ENCODE measurements around the gene NUDT4.

Gene NUDT4

DNA sequence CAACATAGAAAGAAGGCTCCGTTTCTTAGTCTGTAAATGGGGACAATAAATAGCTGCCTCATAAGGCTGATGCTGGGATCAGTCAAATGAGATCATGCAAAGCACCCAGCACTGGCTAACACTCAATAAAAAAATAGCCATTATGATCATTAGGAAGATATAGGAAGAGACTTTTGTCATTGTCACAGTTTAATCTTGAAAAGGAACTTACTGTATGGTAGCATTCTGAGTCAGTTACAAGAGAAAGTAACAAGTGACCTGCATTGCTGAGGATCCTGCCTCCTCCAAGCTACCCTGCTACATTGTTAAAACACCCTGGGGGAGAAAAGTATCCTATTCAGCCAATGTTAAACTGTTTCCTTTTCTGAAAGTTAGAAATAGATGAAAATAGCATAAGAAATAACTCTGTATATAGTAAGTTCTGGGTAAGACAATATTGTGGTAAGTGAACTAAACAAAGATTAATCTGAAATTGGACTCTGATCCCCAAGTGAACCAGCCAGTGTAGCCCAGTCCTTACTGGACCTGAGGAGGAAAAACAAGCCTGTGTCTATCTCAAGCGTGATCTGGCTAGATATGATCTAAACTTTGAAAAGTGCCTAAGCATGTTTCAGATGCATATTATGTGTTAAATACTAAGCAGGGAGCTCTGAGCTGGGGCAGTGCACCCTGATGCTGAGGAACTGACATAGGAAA, 3.6 kb upstream of the NUDT4 start:
- TF ChIP-seq SPI1 (IDR thresholded peaks at IDR 0.05; ENCODE audit: borderline replicate concordance, low read depth), result no peak
- TF ChIP-seq, protein P1, sequence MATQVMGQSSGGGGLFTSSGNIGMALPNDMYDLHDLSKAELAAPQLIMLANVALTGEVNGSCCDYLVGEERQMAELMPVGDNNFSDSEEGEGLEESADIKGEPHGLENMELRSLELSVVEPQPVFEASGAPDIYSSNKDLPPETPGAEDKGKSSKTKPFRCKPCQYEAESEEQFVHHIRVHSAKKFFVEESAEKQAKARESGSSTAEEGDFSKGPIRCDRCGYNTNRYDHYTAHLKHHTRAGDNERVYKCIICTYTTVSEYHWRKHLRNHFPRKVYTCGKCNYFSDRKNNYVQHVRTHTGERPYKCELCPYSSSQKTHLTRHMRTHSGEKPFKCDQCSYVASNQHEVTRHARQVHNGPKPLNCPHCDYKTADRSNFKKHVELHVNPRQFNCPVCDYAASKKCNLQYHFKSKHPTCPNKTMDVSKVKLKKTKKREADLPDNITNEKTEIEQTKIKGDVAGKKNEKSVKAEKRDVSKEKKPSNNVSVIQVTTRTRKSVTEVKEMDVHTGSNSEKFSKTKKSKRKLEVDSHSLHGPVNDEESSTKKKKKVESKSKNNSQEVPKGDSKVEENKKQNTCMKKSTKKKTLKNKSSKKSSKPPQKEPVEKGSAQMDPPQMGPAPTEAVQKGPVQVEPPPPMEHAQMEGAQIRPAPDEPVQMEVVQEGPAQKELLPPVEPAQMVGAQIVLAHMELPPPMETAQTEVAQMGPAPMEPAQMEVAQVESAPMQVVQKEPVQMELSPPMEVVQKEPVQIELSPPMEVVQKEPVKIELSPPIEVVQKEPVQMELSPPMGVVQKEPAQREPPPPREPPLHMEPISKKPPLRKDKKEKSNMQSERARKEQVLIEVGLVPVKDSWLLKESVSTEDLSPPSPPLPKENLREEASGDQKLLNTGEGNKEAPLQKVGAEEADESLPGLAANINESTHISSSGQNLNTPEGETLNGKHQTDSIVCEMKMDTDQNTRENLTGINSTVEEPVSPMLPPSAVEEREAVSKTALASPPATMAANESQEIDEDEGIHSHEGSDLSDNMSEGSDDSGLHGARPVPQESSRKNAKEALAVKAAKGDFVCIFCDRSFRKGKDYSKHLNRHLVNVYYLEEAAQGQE (IDR thresholded peaks at IDR 0.05; ENCODE audit: insufficient replicate concordance, low read depth), result no peak
- TF ChIP-seq GABPA (IDR thresholded peaks at IDR 0.05; ENCODE audit: low read depth), result no peak
- TF ChIP-seq POLR2AphosphoS5 (IDR thresholded peaks at IDR 0.05; ENCODE audit: low read depth), result no peak
- TF ChIP-seq, protein P2, sequence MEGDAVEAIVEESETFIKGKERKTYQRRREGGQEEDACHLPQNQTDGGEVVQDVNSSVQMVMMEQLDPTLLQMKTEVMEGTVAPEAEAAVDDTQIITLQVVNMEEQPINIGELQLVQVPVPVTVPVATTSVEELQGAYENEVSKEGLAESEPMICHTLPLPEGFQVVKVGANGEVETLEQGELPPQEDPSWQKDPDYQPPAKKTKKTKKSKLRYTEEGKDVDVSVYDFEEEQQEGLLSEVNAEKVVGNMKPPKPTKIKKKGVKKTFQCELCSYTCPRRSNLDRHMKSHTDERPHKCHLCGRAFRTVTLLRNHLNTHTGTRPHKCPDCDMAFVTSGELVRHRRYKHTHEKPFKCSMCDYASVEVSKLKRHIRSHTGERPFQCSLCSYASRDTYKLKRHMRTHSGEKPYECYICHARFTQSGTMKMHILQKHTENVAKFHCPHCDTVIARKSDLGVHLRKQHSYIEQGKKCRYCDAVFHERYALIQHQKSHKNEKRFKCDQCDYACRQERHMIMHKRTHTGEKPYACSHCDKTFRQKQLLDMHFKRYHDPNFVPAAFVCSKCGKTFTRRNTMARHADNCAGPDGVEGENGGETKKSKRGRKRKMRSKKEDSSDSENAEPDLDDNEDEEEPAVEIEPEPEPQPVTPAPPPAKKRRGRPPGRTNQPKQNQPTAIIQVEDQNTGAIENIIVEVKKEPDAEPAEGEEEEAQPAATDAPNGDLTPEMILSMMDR (IDR thresholded peaks at IDR 0.05; ENCODE audit: insufficient read depth, low read length), result no peak
- Histone ChIP-seq H3K27me3 (ENCODE audit: insufficient read depth, poor library complexity, severe bottlenecking) (no peaks in the 10 kb centered on the region), H3K4me3 (replicated peaks; ENCODE audit: insufficient read depth, low read length) (no peak overlapping the region), H3K27ac (replicated peaks) (no peak overlapping the region)
- no peak for DNase-seq (ENCODE audit: low read depth in 1 of 2, low spot score in 1 of 2)

DNA sequence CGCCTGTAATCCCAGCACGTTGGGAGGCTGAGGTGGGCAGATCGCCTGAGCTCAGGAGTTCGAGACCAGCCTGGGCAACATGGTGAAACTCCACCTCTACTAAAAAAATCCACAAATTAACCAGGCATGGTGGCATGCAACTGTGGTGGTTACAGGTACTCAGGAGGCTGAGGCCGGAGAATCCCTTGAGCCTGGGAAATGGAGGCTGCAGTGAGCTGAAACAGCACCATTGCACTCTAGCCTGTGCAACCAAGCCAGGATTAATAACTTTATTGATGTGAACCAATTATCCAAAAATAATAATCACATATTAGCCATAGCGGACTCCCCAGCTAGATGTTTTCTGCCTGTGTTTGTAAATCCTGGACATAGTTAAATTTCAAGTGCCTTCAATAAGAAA, 1.8 kb upstream of the NUDT4 start:
- Histone ChIP-seq H3K4me3 (replicated peaks; ENCODE audit: insufficient read depth, low read length) (no peak overlapping the region), H3K27ac (replicated peaks) (no peak overlapping the region), H3K27me3 (ENCODE audit: insufficient read depth, poor library complexity, severe bottlenecking) (no peaks in the 10 kb centered on the region)
- no peak for DNase-seq (ENCODE audit: low read depth in 1 of 2, low spot score in 1 of 2)
- TF ChIP-seq POLR2AphosphoS5 (IDR thresholded peaks at IDR 0.05; ENCODE audit: low read depth) (no peak), SPI1 (IDR thresholded peaks at IDR 0.05; ENCODE audit: borderline replicate concordance, low read depth) (no peak), GABPA (IDR thresholded peaks at IDR 0.05; ENCODE audit: low read depth) (no peak)
- TF ChIP-seq, protein P1 (IDR thresholded peaks at IDR 0.05; ENCODE audit: insufficient replicate concordance, low read depth), result no peak
- TF ChIP-seq, protein P2 (IDR thresholded peaks at IDR 0.05; ENCODE audit: insufficient read depth, low read length), result no peak

DNA sequence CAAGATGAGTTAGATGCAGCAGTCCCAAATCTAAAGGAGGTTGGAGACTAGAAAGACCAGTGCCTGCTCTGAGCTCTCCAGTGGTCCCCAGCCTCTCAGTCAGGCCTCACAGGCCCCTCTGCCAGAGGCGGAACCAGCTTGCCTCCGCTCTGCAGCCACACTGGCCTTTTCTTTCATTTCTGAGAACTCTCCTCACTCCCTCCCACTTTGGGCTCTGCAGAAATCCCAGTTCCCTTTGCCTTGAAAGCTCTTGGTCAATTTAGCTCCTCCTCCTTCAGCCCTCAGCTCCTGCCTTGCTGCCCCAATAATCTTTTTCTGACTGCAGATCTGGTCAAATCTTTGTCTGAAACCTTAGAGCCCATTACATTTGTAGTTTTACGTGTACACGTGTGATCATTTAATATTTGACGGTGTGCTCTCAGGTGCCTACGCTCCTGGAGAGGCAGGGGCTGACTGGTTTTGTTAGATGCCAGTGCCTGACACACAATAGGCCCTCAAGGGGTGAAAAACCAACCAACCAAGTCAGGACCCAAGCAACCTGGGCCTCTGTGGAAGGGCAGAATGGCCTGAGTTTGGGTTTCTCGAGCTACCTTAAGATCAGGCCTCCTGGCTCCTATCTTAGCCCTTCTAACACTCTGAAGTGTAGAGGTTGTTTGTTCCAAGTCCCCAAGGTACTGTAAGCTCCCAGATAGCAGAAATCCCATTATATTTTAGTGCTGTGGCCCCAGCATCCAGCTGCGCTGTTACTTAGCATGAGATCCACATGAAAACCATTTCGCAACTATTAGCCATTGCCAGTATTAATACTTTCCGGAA, 1.1 kb upstream of the NUDT4 start:
- Histone ChIP-seq H3K4me3 (replicated peaks; ENCODE audit: insufficient read depth, low read length) (no peak overlapping the region), H3K27ac (replicated peaks) (no peak overlapping the region), H3K27me3 (ENCODE audit: insufficient read depth, poor library complexity, severe bottlenecking) (no peaks in the 10 kb centered on the region)
- TF ChIP-seq SPI1 (IDR thresholded peaks at IDR 0.05; ENCODE audit: borderline replicate concordance, low read depth), result no peak
- no peak for TF ChIP-seq GABPA (IDR thresholded peaks at IDR 0.05; ENCODE audit: low read depth)
- TF ChIP-seq, protein P2 (IDR thresholded peaks at IDR 0.05; ENCODE audit: insufficient read depth, low read length), result no peak
- TF ChIP-seq POLR2AphosphoS5 (IDR thresholded peaks at IDR 0.05; ENCODE audit: low read depth), result no peak
- TF ChIP-seq, protein P1 (IDR thresholded peaks at IDR 0.05; ENCODE audit: insufficient replicate concordance, low read depth), result no peak
- peak in 1 of 2 experiments; percentile 23 for DNase-seq (ENCODE audit: low read depth in 1 of 2, low spot score in 1 of 2)
